ENCODE data around the gene WDFY3. TPM values are rescaled to one million over a fixed set of nuclear protein-coding genes. Genes with fewer than 3 reads are reported as not detected.

The WDFY3 gene
- total and polyA plus RNA-seq, 7 donors: 3.2 to 54.2 (median 38.2) TPM

- 93 to 97% (median 95%) methylated on average over 3 of the region's 3 CpGs for WGBS, 3 donors
- H3K27ac ChIP-seq: no peak overlapping the region
- H3K36me3 ChIP-seq (ENCODE audit: insufficient read depth in 1 of 2, low read depth in 1 of 2): no peaks in the 10 kb centered on the region
- DNase-seq (no peak), ATAC-seq (no peak)
- no peaks in the 10 kb centered on the region for H3K9me3 ChIP-seq
- TF ChIP-seq, protein P1, sequence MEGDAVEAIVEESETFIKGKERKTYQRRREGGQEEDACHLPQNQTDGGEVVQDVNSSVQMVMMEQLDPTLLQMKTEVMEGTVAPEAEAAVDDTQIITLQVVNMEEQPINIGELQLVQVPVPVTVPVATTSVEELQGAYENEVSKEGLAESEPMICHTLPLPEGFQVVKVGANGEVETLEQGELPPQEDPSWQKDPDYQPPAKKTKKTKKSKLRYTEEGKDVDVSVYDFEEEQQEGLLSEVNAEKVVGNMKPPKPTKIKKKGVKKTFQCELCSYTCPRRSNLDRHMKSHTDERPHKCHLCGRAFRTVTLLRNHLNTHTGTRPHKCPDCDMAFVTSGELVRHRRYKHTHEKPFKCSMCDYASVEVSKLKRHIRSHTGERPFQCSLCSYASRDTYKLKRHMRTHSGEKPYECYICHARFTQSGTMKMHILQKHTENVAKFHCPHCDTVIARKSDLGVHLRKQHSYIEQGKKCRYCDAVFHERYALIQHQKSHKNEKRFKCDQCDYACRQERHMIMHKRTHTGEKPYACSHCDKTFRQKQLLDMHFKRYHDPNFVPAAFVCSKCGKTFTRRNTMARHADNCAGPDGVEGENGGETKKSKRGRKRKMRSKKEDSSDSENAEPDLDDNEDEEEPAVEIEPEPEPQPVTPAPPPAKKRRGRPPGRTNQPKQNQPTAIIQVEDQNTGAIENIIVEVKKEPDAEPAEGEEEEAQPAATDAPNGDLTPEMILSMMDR (IDR thresholded peaks at IDR 0.05): no peak
- H3K27me3 ChIP-seq (ENCODE audit: insufficient read depth in 3 of 3, low read length in 2 of 3): no peaks in the 10 kb centered on the region
- intact Hi-C loops (cut with DNase I): no loop called here
- H3K4me1 ChIP-seq: no peaks in the 10 kb centered on the region
- no peak overlapping the region for H3K4me3 ChIP-seq
Observed at GRCh38 chr4:84660606-84661005, 305.9 kb downstream of the WDFY3 start.

DNA sequence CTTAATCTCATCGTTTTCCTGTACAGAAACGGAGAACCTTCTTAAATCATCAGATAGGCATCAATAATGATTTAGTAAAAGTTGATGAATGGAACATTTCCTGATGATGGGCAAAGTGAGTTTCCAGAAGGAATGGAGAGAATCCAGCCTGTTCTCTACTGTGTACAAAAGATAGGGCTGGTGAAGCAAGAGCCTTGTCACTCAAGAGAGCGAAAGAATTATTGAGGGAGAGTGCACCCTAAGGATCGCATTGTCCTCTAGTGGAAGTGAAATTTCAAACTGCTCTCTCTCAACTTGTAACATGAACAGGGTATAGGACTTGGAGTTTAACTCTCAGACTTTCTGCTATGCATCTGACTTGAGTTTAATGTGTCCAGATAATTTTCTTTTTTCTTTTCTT is 314.0 kb downstream of the WDFY3 start:
- WGBS, 3 donors: 85 to 86% (median 85%) methylated on average over 4 of the region's 4 CpGs
- Histone ChIP-seq H3K4me1 (no peaks in the 10 kb centered on the region), H3K27me3 (ENCODE audit: insufficient read depth in 3 of 3, low read length in 2 of 3) (no peaks in the 10 kb centered on the region), H3K27ac (no peak overlapping the region), H3K4me3 (no peak overlapping the region), H3K9me3 (no peaks in the 10 kb centered on the region), H3K36me3 (ENCODE audit: insufficient read depth in 1 of 2, low read depth in 1 of 2) (no peaks in the 10 kb centered on the region)
- intact Hi-C loops (cut with DNase I): no loop called here
- ATAC-seq (no peak), DNase-seq (no peak)
- TF ChIP-seq, protein P1 (IDR thresholded peaks at IDR 0.05): no peak

GRCh38 chr4:84651499-84651898 is 315.0 kb downstream of the WDFY3 start:
- intact Hi-C loops (cut with DNase I): no loop called here
- TF ChIP-seq, protein P1 (IDR thresholded peaks at IDR 0.05): no peak
- Histone ChIP-seq H3K4me1 (no peaks in the 10 kb centered on the region), H3K27ac (no peak overlapping the region), H3K4me3 (no peak overlapping the region), H3K27me3 (ENCODE audit: insufficient read depth in 3 of 3, low read length in 2 of 3) (no peaks in the 10 kb centered on the region), H3K9me3 (no peaks in the 10 kb centered on the region), H3K36me3 (ENCODE audit: insufficient read depth in 1 of 2, low read depth in 1 of 2) (no peaks in the 10 kb centered on the region)
- no peak for ATAC-seq
- whole genome bisulfite sequencing, 3 donors: 38 to 74% (median 73%) methylated on average over 1 of the region's 1 CpG
- no peak for DNase-seq

- TF ChIP-seq, protein P1 (IDR thresholded peaks at IDR 0.05): no peak
- Histone ChIP-seq H3K4me1 (no peaks in the 10 kb centered on the region), H3K36me3 (ENCODE audit: insufficient read depth in 1 of 2, low read depth in 1 of 2) (no peaks in the 10 kb centered on the region), H3K27ac (no peak overlapping the region), H3K27me3 (ENCODE audit: insufficient read depth in 3 of 3, low read length in 2 of 3) (no peaks in the 10 kb centered on the region), H3K9me3 (no peaks in the 10 kb centered on the region), H3K4me3 (no peak overlapping the region)
- intact Hi-C loops (cut with DNase I): no loop called here
- DNase-seq (no peak), ATAC-seq (no peak)
- WGBS, 3 donors: 80 to 88% (median 85%) methylated on average over 10 of the region's 10 CpGs
Observed at GRCh38 chr4:84648863-84649647, 317.4 kb downstream of the WDFY3 start.

DNA sequence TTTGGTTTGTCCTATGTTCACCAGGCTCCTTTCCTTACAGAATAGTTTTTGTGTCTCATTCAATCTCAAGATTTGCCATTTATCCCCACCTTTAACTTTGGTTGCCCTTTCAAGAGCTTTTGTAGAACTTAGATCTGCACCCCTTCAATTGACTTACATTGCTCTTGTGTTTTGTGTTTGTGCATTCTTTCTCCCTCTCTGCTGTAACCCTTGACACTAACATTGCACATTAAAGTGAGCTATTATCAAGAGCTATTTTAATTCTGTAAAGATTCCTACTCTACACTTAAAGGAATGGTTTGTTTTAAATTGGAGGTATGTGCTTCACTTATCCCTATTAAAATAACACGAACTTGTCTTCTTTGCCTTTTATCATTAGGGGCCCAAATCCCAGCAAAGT is 318.3 kb downstream of the WDFY3 start:
- ATAC-seq (no peak), DNase-seq (no peak)
- 59 to 65% (median 60%) methylated on average over 1 of the region's 1 CpG for WGBS, 3 donors
- Histone ChIP-seq H3K27ac (no peak overlapping the region), H3K36me3 (ENCODE audit: insufficient read depth in 1 of 2, low read depth in 1 of 2) (no peaks in the 10 kb centered on the region), H3K4me3 (no peak overlapping the region), H3K27me3 (ENCODE audit: insufficient read depth in 3 of 3, low read length in 2 of 3) (no peaks in the 10 kb centered on the region), H3K4me1 (no peaks in the 10 kb centered on the region), H3K9me3 (no peaks in the 10 kb centered on the region)
- intact Hi-C loops (cut with DNase I): no loop called here
- TF ChIP-seq, protein P1 (IDR thresholded peaks at IDR 0.05): no peak

Data from psoas muscle (tissue), 8 donors.